ENCODE data around the gene RSL1D1. TPM values are rescaled to one million over a fixed set of nuclear protein-coding genes. Genes with fewer than 3 reads are reported as not detected.
A peak's percentile ranks its signal among the peaks of the same experiment; 100 is the strongest.

The RSL1D1 gene
- total RNA-seq, result 10 to 100 TPM; 93.4 to 95.1 TPM
- long read RNA-seq, donor 1, full-length matches to known transcripts, result 36 of 46 reads
- long read RNA-seq, donor 1, partial matches to known transcripts, result 8 of 46 reads
- long read RNA-seq, donor 1, other reads (novel, unspliced or antisense), result 2 of 46 reads
- long read RNA-seq, donor 2, full-length matches to known transcripts, result 45 of 164 reads
- long read RNA-seq, donor 2, partial matches to known transcripts, result 112 of 164 reads
- long read RNA-seq, donor 2, other reads (novel, unspliced or antisense), result 7 of 164 reads

GRCh38 chr16:11851294-11852091, at the start of gene RSL1D1:
Gene RSL1D1, minus strand, starts transcription at chr16:11851542. Its CDS starts 30 bp downstream, at chr16:11851512.
- peak; percentile 98 for DNase-seq (ENCODE audit: low spot score)
- intact Hi-C loops (cut with DNase I), result no loop called here

GRCh38 chr16:11901091-11901490, 49.7 kb upstream of the RSL1D1 start:
- DNase-seq (ENCODE audit: low spot score), result no peak
- intact Hi-C loops (cut with DNase I), result no loop called here

DNA sequence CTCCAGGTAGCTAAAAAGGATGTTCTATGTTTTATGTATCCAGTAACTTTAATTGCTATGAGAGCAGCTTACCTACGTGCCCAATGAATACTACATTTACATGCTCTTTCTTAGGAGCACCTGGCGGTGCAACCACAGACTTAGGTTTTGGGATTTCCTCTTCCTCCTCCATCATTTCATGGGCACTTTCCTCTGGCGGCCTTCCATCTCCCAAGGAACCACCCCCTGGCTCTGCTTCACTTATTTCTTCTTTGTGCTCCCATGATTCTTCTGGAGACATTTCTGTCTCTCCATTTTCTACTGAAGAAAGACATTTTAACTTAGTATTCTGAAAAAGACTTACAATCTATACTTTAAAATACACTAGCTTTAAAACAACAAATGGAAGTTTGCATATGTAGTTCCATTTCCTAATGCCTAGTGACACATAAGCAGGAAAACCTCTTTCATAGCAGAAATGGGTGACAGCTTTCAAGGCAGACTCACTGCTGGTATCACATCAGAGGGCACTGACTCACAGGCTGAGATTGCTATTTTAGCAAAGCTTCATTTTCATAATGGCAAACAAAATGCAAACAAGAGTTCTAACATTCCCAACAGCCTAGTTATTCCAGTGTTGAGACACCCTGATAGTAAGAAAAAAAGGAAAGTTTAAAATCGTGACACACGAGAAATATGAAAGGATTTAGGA, 45.3 kb upstream of the RSL1D1 start:
- DNase-seq (ENCODE audit: low spot score), result no peak
- intact Hi-C loops (cut with DNase I), result no loop called here

- no peak for DNase-seq (ENCODE audit: low spot score)
- intact Hi-C loops (cut with DNase I), result no loop called here
Observed at GRCh38 chr16:11893571-11893970, 42.2 kb upstream of the RSL1D1 start.

DNA sequence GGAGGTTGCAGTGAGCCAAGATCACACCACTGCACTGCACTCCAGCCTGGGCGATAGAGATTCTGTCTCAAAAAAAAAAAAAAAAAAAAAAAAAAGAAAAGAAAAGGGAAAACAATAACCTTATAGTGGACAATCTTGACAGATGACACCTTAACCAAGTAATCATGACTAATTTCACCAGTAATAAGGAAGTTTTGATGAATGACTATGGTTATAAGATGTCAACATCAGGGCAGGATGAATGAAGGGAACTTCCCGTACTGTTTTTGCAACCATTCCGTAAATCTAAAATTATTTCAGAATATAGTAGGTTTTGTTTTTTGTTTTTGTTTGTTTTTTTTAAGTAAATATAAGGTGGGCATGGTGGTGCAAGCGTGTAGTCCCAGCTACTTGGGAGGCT, 41.4 kb upstream of the RSL1D1 start:
- intact Hi-C loops (cut with DNase I), result no loop called here
- no peak for DNase-seq (ENCODE audit: low spot score)

GRCh38 chr16:11890231-11890965, 39.1 kb upstream of the RSL1D1 start:
- intact Hi-C loops (cut with DNase I), result no loop called here
- no peak for DNase-seq (ENCODE audit: low spot score)

- intact Hi-C loops (cut with DNase I), result no loop called here
- no peak for DNase-seq (ENCODE audit: low spot score)
Observed at GRCh38 chr16:11886881-11887280, 35.5 kb upstream of the RSL1D1 start.

- no peak for DNase-seq (ENCODE audit: low spot score)
- intact Hi-C loops (cut with DNase I), result no loop called here
Observed at GRCh38 chr16:11884035-11884434, 32.7 kb upstream of the RSL1D1 start.

DNA sequence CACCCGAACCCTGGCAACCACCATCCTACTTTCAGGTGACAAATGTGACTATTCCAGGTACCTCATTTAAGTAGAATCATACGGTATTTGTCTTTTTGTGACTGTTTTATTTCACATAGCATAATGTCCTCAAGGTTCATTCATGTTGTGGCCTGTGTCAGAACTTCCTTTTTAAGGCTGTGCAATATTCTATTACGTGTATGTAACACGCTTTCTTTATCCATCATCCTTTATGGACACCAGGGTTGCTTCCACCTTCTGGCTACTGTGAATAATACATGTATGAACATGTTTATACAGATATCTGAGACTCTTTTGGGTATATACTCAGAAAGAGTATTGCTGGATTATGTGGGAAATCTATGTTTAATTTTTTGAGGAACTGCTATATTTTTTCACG, 28.7 kb upstream of the RSL1D1 start:
- DNase-seq (ENCODE audit: low spot score), result no peak
- intact Hi-C loops (cut with DNase I), result no loop called here

GRCh38 chr16:11877374-11877773, 26.0 kb upstream of the RSL1D1 start:
- intact Hi-C loops (cut with DNase I), result no loop called here
- no peak for DNase-seq (ENCODE audit: low spot score)

GRCh38 chr16:11876306-11876705, 25.0 kb upstream of the RSL1D1 start:
- intact Hi-C loops (cut with DNase I), result no loop called here

DNA sequence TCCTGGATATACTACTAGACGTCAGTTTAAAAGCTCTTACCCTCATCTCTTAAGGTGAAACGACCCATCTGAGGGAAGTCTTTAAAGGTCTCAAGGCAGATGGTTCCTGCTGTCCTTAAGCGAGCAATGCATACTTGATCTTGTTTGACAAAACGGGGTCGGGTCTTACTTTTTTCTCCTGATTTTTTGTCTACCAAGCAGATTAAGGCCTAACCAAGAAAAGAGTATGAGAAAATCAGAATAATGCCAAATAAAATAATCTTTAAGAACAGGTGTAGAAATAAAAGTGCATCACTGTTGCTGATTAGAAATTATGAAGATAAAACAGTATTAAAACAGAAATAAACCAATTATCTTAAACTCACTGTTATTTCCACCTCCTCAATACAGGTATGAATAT, 24.4 kb upstream of the RSL1D1 start:
- intact Hi-C loops (cut with DNase I), result no loop called here
- DNase-seq (ENCODE audit: low spot score), result no peak

More at GRCh38 chr16:11876306-11876705, 25.0 kb upstream of the RSL1D1 start:
- no peak for DNase-seq (ENCODE audit: low spot score)

DNA sequence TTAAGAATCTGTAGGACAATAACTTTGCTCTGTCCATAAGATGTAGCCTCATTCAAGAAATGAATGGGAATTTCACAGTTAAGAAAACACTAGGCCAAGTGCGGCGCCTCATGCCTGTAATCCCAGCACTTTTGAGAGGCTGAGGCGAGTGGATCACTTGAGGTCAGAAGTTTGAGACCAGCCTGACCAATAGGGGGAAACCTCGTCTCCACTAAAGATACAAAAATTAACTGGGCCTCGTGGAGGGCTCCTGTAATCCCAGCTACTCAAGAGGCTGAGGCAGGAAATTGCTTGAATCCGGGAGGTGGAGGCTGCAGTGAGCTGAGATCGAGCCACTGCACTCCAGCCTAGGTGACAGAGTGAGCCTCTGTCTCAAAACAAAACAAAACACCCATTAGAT, 19.9 kb upstream of the RSL1D1 start:
- no peak for DNase-seq (ENCODE audit: low spot score)
- intact Hi-C loops (cut with DNase I), result no loop called here

GRCh38 chr16:11870399-11870798, 19.1 kb upstream of the RSL1D1 start:
- no peak for DNase-seq (ENCODE audit: low spot score)
- intact Hi-C loops (cut with DNase I), result no loop called here

GRCh38 chr16:11869353-11870228, 18.2 kb upstream of the RSL1D1 start:
- intact Hi-C loops (cut with DNase I), result no loop called here
- DNase-seq (ENCODE audit: low spot score), result no peak

DNA sequence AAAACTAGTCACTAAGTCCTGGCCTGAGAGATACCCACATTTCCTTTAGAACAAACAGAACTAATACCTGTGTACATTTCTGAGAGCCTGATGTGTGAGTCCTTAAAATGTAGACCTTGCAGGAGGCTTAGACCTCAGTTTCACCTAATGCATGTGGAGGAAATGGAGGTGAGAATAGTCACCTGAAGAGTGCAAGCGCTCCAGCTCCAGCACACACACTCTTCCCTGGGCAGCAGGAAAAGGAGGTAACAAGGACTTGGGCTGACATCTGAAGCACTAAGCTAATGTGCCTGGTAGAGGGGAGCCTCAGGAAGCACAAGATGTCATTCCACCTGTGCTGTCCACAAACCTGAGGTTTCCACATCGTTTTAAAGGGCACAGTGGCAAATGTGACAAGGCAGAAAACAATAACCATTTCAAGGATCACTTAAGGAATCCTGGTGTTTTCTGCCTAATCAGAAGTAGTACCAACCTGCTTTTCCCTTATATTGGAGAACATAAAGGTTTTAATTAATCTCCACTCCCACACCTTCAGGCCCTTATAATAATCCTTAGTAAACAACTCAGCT, 17.2 kb upstream of the RSL1D1 start:
- intact Hi-C loops (cut with DNase I), result no loop called here
- no peak for DNase-seq (ENCODE audit: low spot score)

DNA sequence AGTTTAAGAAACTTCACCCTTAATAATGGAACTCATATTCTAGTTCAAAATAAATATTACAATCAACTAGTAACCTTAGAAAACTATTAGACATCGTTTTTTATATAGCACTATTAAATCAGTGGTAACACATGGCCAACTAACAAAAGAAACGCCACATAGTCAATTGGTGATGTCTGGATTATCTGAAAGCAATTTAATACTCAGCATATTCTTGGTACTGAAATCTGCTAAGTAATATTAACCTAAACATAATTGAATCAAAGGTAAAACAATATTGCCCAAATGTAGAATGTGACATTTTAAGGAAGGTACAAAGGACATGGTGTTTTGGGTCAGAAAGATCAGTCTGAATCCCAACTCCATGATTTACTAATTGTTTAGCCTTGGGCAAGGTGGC, 11.1 kb upstream of the RSL1D1 start:
- DNase-seq (ENCODE audit: low spot score), result no peak
- intact Hi-C loops (cut with DNase I), result no loop called here

GRCh38 chr16:11857161-11857560, 5.8 kb upstream of the RSL1D1 start:
- intact Hi-C loops (cut with DNase I), result no loop called here
- DNase-seq (ENCODE audit: low spot score), result no peak

All from posterior vena cava (tissue), 2 donors.